Measurements from ENCODE around the gene ARHGEF3. TPM values are rescaled to one million over a fixed set of nuclear protein-coding genes. Genes with fewer than 3 reads are reported as not detected.
"Not testable (repeated sequence)": the region's sequence is repeated elsewhere in the genome, so short reads cannot be mapped to it uniquely, and the experiment has no call there.

Gene ARHGEF3
- polyA plus RNA-seq, 12 donors: 26.3 to 43.9 (median 31.5) TPM; not detected in 1

- DNase-seq: no peak
Measured at GRCh38 chr3:56747150-56747549, 54.6 kb downstream of the ARHGEF3 start.

- no peak for DNase-seq
Measured at GRCh38 chr3:56744016-56744415, 57.7 kb downstream of the ARHGEF3 start.

- DNase-seq: no peak
Measured at GRCh38 chr3:56742887-56743286, 58.9 kb downstream of the ARHGEF3 start.

- no peak for DNase-seq
Measured at GRCh38 chr3:56739036-56739435, 62.7 kb downstream of the ARHGEF3 start.

- DNase-seq: no peak
Measured at GRCh38 chr3:56737006-56737405, 64.7 kb downstream of the ARHGEF3 start.

GRCh38 chr3:56732109-56732508 lies 69.6 kb downstream of the ARHGEF3 start:
- DNase-seq: no peak

GRCh38 chr3:56725175-56725574 lies 76.6 kb downstream of the ARHGEF3 start:
- no peak for DNase-seq

GRCh38 chr3:56724676-56725075 lies 77.1 kb downstream of the ARHGEF3 start:
- no peak for DNase-seq

- DNase-seq: no peak
Measured at GRCh38 chr3:56720849-56721248, 80.9 kb downstream of the ARHGEF3 start.

- not testable (repeated sequence) for DNase-seq
Measured at GRCh38 chr3:56718809-56719208, 82.9 kb downstream of the ARHGEF3 start.

- DNase-seq: no peak
Measured at GRCh38 chr3:56711344-56711743, 90.4 kb downstream of the ARHGEF3 start.

GRCh38 chr3:56707412-56707811 lies 94.3 kb downstream of the ARHGEF3 start:
- DNase-seq: not testable (repeated sequence)

GRCh38 chr3:56706629-56707028 lies 95.1 kb downstream of the ARHGEF3 start:
- no peak for DNase-seq

- no peak for DNase-seq
Measured at GRCh38 chr3:56704706-56705105, 97.0 kb downstream of the ARHGEF3 start.

- DNase-seq: peak; percentile 82
Measured at GRCh38 chr3:56702490-56703315, 99.0 kb downstream of the ARHGEF3 start.

GRCh38 chr3:56700151-56700550 lies 101.6 kb downstream of the ARHGEF3 start:
- DNase-seq: no peak

- no peak for DNase-seq
Measured at GRCh38 chr3:56694867-56695683, 106.7 kb downstream of the ARHGEF3 start.

- DNase-seq: no peak
Measured at GRCh38 chr3:56693750-56694149, 108.0 kb downstream of the ARHGEF3 start.

- not testable (repeated sequence) for DNase-seq
Measured at GRCh38 chr3:56692520-56693433, 109.0 kb downstream of the ARHGEF3 start.

GRCh38 chr3:56692001-56692365 lies 109.8 kb downstream of the ARHGEF3 start:
- not testable (repeated sequence) for DNase-seq

- DNase-seq: no peak
Measured at GRCh38 chr3:56691165-56692000, 110.4 kb downstream of the ARHGEF3 start.
